ENCODE data around the gene KIAA1217.
"Not testable (repeated sequence)": the region's sequence is repeated elsewhere in the genome, so short reads cannot be mapped to it uniquely, and the experiment has no call there.

Gene KIAA1217

GRCh38 chr10:24337723-24338122 lies 128.8 kb downstream of the KIAA1217 start:
- not testable (repeated sequence) for H2AFZ ChIP-seq (ENCODE audit: insufficient read depth, low read length, poor library complexity); H3K79me2 ChIP-seq (ENCODE audit: control insufficient read depth, insufficient read depth, low read length, poor library complexity)
- no CpG with 5 or more reads among the region's 7 CpGs for WGBS (ENCODE audit: extremely low coverage, insufficient coverage, insufficient read length)

DNA sequence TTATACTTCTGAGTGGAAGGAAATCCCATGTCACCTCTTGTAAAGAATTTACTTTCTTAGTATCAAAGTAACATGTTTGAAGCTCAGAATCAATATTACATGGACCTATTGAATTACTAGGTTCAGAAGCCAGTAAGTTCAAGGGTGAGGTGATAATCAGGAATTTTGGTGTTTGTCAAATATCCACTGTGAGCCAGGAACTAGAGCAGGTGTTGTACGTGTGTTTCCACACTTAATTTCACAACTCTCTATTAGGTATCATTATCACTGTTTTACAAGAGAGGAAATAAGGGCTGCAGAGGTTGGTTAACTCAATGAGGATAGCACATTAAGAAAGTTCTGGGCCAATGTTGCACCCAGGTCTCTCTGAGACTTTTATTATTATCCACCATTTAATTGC lies 130.4 kb downstream of the KIAA1217 start:
- Histone ChIP-seq H2BK120ac (ENCODE audit: insufficient read depth, low read length, poor library complexity) (no peak overlapping the region), H3K9me3 (ENCODE audit: insufficient read depth, low read depth, low read length) (no peaks in the 10 kb centered on the region), H3K27ac (ENCODE audit: low read depth, low read length) (no peak overlapping the region), H3K79me1 (ENCODE audit: low read length) (no peaks in the 10 kb centered on the region), H3K4me3 (ENCODE audit: low read depth, low read length) (no peak overlapping the region), H4K12ac (ENCODE audit: low read depth, low read length) (no peak overlapping the region), H3K14ac (ENCODE audit: low read length) (no peak overlapping the region), H3K4me1 (ENCODE audit: control insufficient read depth in 1 of 2, insufficient read depth in 2 of 2, low read length in 2 of 2) (peaks cover 0 to 2% of the 10 kb centered on the region in 2 experiments), H3K18ac (ENCODE audit: low read length) (no peak overlapping the region), H3K9ac (ENCODE audit: low read length) (no peak overlapping the region), H3K27me3 (ENCODE audit: insufficient read depth, low read length) (no peaks in the 10 kb centered on the region), H3K23ac (ENCODE audit: low read length) (no peak overlapping the region), H4K91ac (ENCODE audit: low read depth, low read length) (no peak overlapping the region), H2AFZ (ENCODE audit: insufficient read depth, low read length, poor library complexity) (no peak overlapping the region), H3K4me2 (ENCODE audit: low read length) (no peak overlapping the region), H3K79me2 (ENCODE audit: control insufficient read depth, insufficient read depth, low read length, poor library complexity) (peaks cover 3% of the 10 kb centered on the region), H2BK5ac (ENCODE audit: low read depth, low read length, poor library complexity) (no peak overlapping the region), H3K36me3 (ENCODE audit: control insufficient read depth in 1 of 2, insufficient read depth in 2 of 2, low read length in 2 of 2) (peaks cover 0 to 4% of the 10 kb centered on the region in 2 experiments), H2BK12ac (ENCODE audit: low read length) (no peak overlapping the region), H2AK5ac (ENCODE audit: low read length) (no peak overlapping the region), H3K4ac (ENCODE audit: low read depth, low read length) (no peak overlapping the region), H4K8ac (ENCODE audit: low read depth, low read length) (no peak overlapping the region)
- WGBS (ENCODE audit: extremely low coverage, insufficient coverage, insufficient read length), result no CpG with 5 or more reads among the region's 1 CpG
- DNase-seq, result no peak

More at GRCh38 chr10:24337723-24338122, 128.8 kb downstream of the KIAA1217 start:
- not testable (repeated sequence) for H3K9me3 ChIP-seq (ENCODE audit: insufficient read depth, low read depth, low read length); H3K79me1 ChIP-seq (ENCODE audit: low read length); H3K14ac ChIP-seq (ENCODE audit: low read length); H2BK120ac ChIP-seq (ENCODE audit: insufficient read depth, low read length, poor library complexity); H3K4me1 ChIP-seq (ENCODE audit: control insufficient read depth in 1 of 2, insufficient read depth in 2 of 2, low read length in 2 of 2); H4K91ac ChIP-seq (ENCODE audit: low read depth, low read length); H3K23ac ChIP-seq (ENCODE audit: low read length); H3K27me3 ChIP-seq (ENCODE audit: insufficient read depth, low read length); H2BK5ac ChIP-seq (ENCODE audit: low read depth, low read length, poor library complexity); H2AK5ac ChIP-seq (ENCODE audit: low read length); H3K4ac ChIP-seq (ENCODE audit: low read depth, low read length); H4K8ac ChIP-seq (ENCODE audit: low read depth, low read length); H3K18ac ChIP-seq (ENCODE audit: low read length); H4K12ac ChIP-seq (ENCODE audit: low read depth, low read length); H3K4me2 ChIP-seq (ENCODE audit: low read length); DNase-seq; H2BK12ac ChIP-seq (ENCODE audit: low read length); H3K27ac ChIP-seq (ENCODE audit: low read depth, low read length); H3K9ac ChIP-seq (ENCODE audit: low read length); H3K4me3 ChIP-seq (ENCODE audit: low read depth, low read length); H3K36me3 ChIP-seq (ENCODE audit: control insufficient read depth in 1 of 2, insufficient read depth in 2 of 2, low read length in 2 of 2)

DNA sequence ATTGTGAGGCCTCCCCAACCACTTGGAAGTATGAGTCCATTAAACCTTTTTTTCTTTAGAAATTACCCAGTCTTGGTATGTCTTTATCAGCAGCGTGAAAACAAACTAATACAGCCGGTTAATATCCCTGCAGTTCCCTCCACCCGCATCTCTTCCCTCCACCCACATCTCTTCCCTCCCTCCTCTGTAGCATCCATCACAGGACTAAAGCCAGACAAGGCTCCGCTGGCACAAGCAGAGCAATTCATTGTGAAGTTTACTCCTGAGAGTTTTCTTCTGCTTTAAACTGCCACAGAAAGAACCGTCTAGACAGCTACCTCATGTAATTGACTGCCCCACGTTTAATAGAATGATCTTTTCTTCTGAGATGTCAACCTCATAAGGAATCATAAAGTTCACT lies 131.5 kb downstream of the KIAA1217 start:
- Histone ChIP-seq H3K79me1 (ENCODE audit: low read length) (peaks cover 2% of the 10 kb centered on the region), H3K4me3 (ENCODE audit: low read depth, low read length) (no peak overlapping the region), H3K9ac (ENCODE audit: low read length) (no peak overlapping the region), H3K79me2 (ENCODE audit: control insufficient read depth, insufficient read depth, low read length, poor library complexity) (peaks cover 3% of the 10 kb centered on the region), H4K8ac (ENCODE audit: low read depth, low read length) (no peak overlapping the region), H2BK5ac (ENCODE audit: low read depth, low read length, poor library complexity) (no peak overlapping the region), H4K91ac (ENCODE audit: low read depth, low read length) (no peak overlapping the region), H3K23ac (ENCODE audit: low read length) (no peak overlapping the region), H4K12ac (ENCODE audit: low read depth, low read length) (no peak overlapping the region), H3K9me3 (ENCODE audit: insufficient read depth, low read depth, low read length) (no peaks in the 10 kb centered on the region), H3K4me2 (ENCODE audit: low read length) (no peak overlapping the region), H3K36me3 (ENCODE audit: control insufficient read depth in 1 of 2, insufficient read depth in 2 of 2, low read length in 2 of 2) (peaks cover 0 to 4% of the 10 kb centered on the region in 2 experiments), H2BK12ac (ENCODE audit: low read length) (no peak overlapping the region), H3K14ac (ENCODE audit: low read length) (no peak overlapping the region), H2BK120ac (ENCODE audit: insufficient read depth, low read length, poor library complexity) (no peak overlapping the region), H3K4ac (ENCODE audit: low read depth, low read length) (no peak overlapping the region), H2AFZ (ENCODE audit: insufficient read depth, low read length, poor library complexity) (no peak overlapping the region), H3K27ac (ENCODE audit: low read depth, low read length) (no peak overlapping the region), H3K4me1 (ENCODE audit: control insufficient read depth in 1 of 2, insufficient read depth in 2 of 2, low read length in 2 of 2) (peaks cover 4 to 7% of the 10 kb centered on the region in 2 experiments), H3K18ac (ENCODE audit: low read length) (no peak overlapping the region), H2AK5ac (ENCODE audit: low read length) (no peak overlapping the region), H3K27me3 (ENCODE audit: insufficient read depth, low read length) (no peaks in the 10 kb centered on the region)
- peak in 1 of 2 donors; percentile 53 for DNase-seq
- no CpG with 5 or more reads among the region's 6 CpGs for WGBS (ENCODE audit: extremely low coverage, insufficient coverage, insufficient read length)

DNA sequence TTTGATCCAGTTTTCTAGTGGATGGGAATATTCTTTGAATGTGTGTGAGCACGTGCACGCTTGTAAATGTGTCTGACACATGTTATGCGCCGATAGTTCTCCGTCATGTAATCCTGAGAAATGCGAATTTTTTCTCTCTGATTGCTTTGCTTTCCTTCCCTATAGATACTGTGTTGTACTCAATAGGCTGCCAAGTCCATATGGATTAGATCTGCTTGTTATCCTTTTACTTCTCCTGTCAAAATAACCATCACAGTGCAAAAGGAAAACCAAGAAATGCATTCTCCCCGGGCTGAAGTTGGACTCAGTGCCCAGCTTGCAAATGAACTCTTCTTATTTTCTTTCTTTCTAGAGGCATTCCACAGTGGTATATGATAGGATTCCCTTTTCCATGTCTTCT lies 131.9 kb downstream of the KIAA1217 start:
- H3K4me1 ChIP-seq (ENCODE audit: control insufficient read depth in 1 of 2, insufficient read depth in 2 of 2, low read length in 2 of 2), result peaks cover 4 to 7% of the 10 kb centered on the region in 2 experiments
- no peak overlapping the region for H3K4ac ChIP-seq (ENCODE audit: low read depth, low read length)
- H2BK120ac ChIP-seq (ENCODE audit: insufficient read depth, low read length, poor library complexity), result no peak overlapping the region
- H2AK5ac ChIP-seq (ENCODE audit: low read length), result no peak overlapping the region
- no peak overlapping the region for H3K4me3 ChIP-seq (ENCODE audit: low read depth, low read length)
- H3K36me3 ChIP-seq (ENCODE audit: control insufficient read depth in 1 of 2, insufficient read depth in 2 of 2, low read length in 2 of 2), result peaks cover 0 to 1% of the 10 kb centered on the region in 2 experiments
- H3K23ac ChIP-seq (ENCODE audit: low read length), result no peak overlapping the region
- H3K27ac ChIP-seq (ENCODE audit: low read depth, low read length), result no peak overlapping the region
- H3K9me3 ChIP-seq (ENCODE audit: insufficient read depth, low read depth, low read length), result no peaks in the 10 kb centered on the region
- WGBS (ENCODE audit: extremely low coverage, insufficient coverage, insufficient read length), result no CpG with 5 or more reads among the region's 7 CpGs
- peaks cover 1% of the 10 kb centered on the region for H3K79me2 ChIP-seq (ENCODE audit: control insufficient read depth, insufficient read depth, low read length, poor library complexity)
- no peak overlapping the region for H2BK12ac ChIP-seq (ENCODE audit: low read length)
- H3K4me2 ChIP-seq (ENCODE audit: low read length), result no peak overlapping the region
- H4K91ac ChIP-seq (ENCODE audit: low read depth, low read length), result no peak overlapping the region
- H2AFZ ChIP-seq (ENCODE audit: insufficient read depth, low read length, poor library complexity), result no peak overlapping the region
- no peak for DNase-seq
- H3K9ac ChIP-seq (ENCODE audit: low read length), result no peak overlapping the region
- H2BK5ac ChIP-seq (ENCODE audit: low read depth, low read length, poor library complexity), result no peak overlapping the region
- no peak overlapping the region for H4K8ac ChIP-seq (ENCODE audit: low read depth, low read length)
- H3K14ac ChIP-seq (ENCODE audit: low read length), result no peak overlapping the region
- no peak overlapping the region for H3K18ac ChIP-seq (ENCODE audit: low read length)
- H4K12ac ChIP-seq (ENCODE audit: low read depth, low read length), result no peak overlapping the region
- H3K79me1 ChIP-seq (ENCODE audit: low read length), result peaks cover 2% of the 10 kb centered on the region
- no peaks in the 10 kb centered on the region for H3K27me3 ChIP-seq (ENCODE audit: insufficient read depth, low read length)
